Astrocyte of the cerebellum (primary cell): ENCODE measurements around the gene FXYD3.
A peak's percentile ranks its signal among the peaks of the same experiment; 100 is the strongest.

Source experiments
- DNase-seq: peaks from one replicate; pipeline ENCODE4 v3.0.0-alpha.2; 2011; ENCODE audit warnings: low read depth
- H3K4me3 ChIP-seq: 2 replicates; pipeline ENCODE4 v1.5.1; 2011; ENCODE audit warnings: mild to moderate bottlenecking, low read depth, low read length, moderate library complexity
- CTCF ChIP-seq: IDR thresholded peaks from 2 replicates; pipeline ENCODE4 v1.5.1; 2012; ENCODE audit warnings: low read length, low read depth, moderate library complexity, mild to moderate bottlenecking; ENCODE audit errors: missing control alignments
- in situ Hi-C: cut with HindIII; loops from 2 replicates; pipeline ENCODE4 v1.10.0; 2017; ENCODE audit warnings: low sequenced_read_pairs

Gene FXYD3

GRCh38 chr19:35118268-35119020 is 2.8 kb downstream of the FXYD3 start:
- no peak for DNase-seq
- no peak overlapping the region for H3K4me3 ChIP-seq
- in situ Hi-C loops = no loop called here
- no peak for TF ChIP-seq CTCF

- TF ChIP-seq CTCF = no peak
- DNase-seq = no peak
- H3K4me3 ChIP-seq = no peak overlapping the region
- in situ Hi-C loops = no loop called here
These were observed 3.5 kb downstream of the FXYD3 start for GRCh38 chr19:35119091-35119490.

GRCh38 chr19:35119578-35120155 is 4.0 kb downstream of the FXYD3 start:
- no peak overlapping the region for H3K4me3 ChIP-seq
- no peak for TF ChIP-seq CTCF
- DNase-seq = no peak
- in situ Hi-C loops = no loop called here

GRCh38 chr19:35120492-35120891 is 4.9 kb downstream of the FXYD3 start:
- TF ChIP-seq CTCF = no peak
- H3K4me3 ChIP-seq = no peak overlapping the region
- in situ Hi-C loops = no loop called here
- peak; percentile 5 for DNase-seq

- in situ Hi-C loops = no loop called here
- DNase-seq = no peak
- H3K4me3 ChIP-seq = no peak overlapping the region
- no peak for TF ChIP-seq CTCF
These were observed 5.3 kb downstream of the FXYD3 start for GRCh38 chr19:35120898-35121297.

GRCh38 chr19:35122687-35123551 is 7.3 kb downstream of the FXYD3 start:
- in situ Hi-C loops = no loop called here
- no peak overlapping the region for H3K4me3 ChIP-seq
- TF ChIP-seq CTCF = no peak
- no peak for DNase-seq
